Right ventricle myocardium superior (tissue), 1 donor: ENCODE data around the gene CEP131. TPM values are rescaled to one million over a fixed set of nuclear protein-coding genes. Genes with fewer than 3 reads are reported as not detected.

Source experiments
- ATAC-seq: fragments of 200-7000 bp; cut with Tn5 transposase; one replicate; pipeline ENCODE4 v1.9.1; 2020; ENCODE audit warnings: mild to moderate bottlenecking; ENCODE audit not compliant: poor library complexity
- DNase-seq: peaks from one replicate; pipeline ENCODE4 v3.0.0-alpha.2; 2020
- intact Hi-C: fragments of 100-400 bp; cut with DNase I; formaldehyde crosslinking; loops from one replicate; pipeline ENCODE4 v1.11.2; 2022
- total RNA-seq: library from RNA; stranded (reverse); fragmentation: NEBNext Ultra II Directional; extraction: Animal tissue kit (Norgen Biotek cat#: 25700); gene quantifications from one replicate; pipeline ENCODE4 v1.2.1, GENCODE V29; 2021
- donor health status: DM: no; HTN: yes; CAD: no; lungs with severe emphysema.

The CEP131 gene
- total RNA-seq, 1 donor from 2014 or later = 11.1 TPM

DNA sequence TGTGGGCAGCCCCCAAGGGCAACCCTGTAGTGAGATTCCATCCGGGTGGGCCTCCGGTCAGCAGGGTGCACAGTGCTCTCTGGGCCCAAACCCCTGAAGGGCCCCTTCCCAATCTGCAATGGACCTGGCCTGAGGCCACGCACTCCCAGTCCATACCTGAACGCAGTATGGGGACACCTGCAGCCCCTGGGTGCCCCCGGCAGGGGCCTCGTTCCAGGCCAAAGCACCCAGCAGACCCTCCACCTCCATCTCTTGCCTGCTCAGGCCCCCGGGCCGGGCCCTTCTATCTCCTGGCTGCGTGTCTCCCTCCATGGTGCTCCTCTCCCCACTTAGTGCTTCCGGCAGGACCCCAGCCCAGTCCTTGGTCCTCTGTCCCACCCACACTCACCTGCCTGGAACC is 39.4 kb downstream of the CEP131 start:
- intact Hi-C loops = no loop called here
- DNase-seq (no peak), ATAC-seq (no peak)

DNA sequence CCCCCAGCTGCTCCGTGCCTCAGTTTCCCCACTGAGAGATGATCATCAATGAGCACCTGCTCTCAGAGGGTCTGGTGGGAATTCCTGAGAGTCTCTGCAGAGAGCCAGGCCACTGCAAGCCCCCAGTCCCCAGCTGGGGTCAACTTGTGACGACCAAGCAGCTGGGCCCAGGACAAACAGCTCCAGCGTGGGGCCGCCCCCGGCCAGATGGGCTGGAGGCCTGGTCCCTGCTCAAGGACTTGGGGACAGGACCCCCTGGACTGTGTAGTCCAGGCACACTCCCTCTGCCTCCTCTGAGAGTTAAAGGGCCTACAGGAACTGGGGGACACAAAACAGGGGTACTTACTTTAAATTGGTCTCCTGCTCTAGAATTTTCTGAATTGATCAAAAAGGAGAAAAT is 40.2 kb downstream of the CEP131 start:
- ATAC-seq (no peak), DNase-seq (no peak)
- intact Hi-C loops = no loop called here

DNA sequence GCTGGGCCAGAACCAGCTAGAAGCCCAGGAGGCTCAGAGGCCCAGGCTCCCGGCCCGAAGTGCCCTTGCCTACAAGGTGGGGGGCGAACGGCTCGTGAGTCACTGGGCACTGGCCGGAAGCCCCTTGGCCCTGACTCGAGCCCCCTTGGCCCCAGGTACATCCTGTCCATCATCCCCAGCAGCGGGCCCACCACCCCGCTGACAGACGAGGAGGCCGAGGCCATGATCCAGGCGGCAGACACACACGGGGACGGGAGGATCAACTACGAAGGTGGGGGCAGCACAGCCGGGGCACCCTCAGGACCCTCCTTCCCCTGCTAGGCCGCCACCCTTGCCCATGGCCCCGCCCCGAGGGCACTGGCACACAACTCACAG is 41.0 kb downstream of the CEP131 start:
- intact Hi-C loops = no loop called here
- ATAC-seq (no peak), DNase-seq (no peak)

DNA sequence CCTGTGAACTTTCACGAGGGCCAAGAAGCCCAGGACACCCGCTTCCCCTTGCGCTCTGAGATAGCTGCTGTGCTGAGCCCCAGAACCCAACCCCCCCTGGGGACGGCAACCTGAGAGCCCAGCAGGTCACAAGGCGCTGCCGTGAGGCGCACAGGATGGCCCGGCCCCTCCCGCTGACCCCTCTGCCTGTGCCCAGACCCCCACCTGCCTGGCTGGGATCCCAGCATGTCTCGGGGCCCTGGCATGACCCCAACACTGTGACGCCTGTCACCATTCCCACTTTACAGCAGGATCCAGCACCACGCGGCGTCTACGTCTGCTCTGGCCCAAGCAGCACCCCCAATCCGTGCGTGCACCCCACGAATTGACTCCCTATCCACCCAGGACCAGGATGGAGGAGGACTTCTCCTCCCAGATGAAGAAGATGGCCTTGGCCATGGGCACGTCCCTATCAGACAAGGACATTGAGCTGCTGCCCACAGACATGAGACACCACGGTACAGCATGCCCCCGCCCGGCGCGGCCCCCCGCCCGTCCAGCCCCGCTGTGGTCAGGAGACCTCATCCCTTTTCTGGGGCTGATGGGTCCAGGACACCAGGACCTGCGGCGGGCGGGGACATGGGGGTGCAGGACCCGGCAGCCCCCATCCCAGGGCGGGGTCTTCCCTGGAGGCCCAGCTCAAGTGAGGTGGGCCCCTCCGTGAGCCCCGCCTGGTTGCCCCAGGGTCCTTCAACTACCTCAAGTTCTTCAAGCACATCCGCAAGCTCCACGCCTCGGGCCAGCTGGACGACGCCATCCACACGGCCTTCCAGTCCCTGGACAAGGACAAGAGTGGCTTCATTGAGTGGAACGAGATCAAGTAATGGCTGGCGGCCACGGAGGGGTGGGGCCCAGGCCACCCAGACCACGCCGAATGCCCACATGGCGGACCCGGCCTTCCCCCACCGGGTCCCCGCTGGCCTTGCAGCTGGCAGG is 41.6 kb downstream of the CEP131 start:
- ATAC-seq (no peak), DNase-seq (no peak)
- intact Hi-C loops = no loop called here

DNA sequence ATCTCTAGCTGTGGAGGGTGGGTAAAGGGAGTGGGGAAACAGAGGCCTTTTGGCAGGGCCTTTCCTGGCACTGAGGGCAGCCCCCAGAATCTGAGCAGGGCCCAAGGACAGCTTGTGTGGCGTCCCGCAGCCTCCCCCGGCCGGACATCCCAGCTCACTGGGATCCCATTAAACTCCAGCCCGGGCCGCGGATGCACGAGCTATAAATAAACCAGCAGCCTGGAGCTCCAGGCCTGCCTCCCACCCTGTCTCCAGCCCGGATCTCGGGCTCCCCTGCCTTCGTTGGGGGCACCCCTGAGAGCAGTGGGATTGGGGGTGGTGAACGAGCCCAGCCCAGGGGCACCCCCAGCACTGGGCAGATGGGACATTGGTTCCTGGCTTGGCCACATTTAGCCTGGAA is 42.9 kb downstream of the CEP131 start:
- DNase-seq = no peak
- intact Hi-C loops = no loop called here
- no peak for ATAC-seq

DNA sequence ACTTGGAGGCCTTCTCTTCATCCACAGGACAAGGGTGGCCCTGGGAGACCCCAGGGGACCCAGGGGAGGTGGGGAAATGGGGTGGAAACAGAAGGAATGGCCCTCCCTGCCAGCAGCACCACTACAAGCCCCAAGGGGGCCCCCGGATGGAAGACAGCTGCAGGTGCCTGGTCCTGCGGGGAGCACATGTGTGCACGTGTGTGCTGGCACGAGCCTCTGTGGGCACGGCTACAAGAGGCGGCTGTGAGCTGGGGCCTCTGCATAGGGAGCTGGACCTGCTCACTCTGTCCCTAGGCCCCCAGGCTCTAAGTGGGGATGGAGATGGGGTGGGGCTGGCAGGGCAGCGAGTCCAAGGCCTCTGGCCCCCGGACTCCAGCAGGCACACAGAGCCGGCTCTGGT is 43.5 kb downstream of the CEP131 start:
- ATAC-seq (no peak), DNase-seq (no peak)
- intact Hi-C loops = no loop called here

DNA sequence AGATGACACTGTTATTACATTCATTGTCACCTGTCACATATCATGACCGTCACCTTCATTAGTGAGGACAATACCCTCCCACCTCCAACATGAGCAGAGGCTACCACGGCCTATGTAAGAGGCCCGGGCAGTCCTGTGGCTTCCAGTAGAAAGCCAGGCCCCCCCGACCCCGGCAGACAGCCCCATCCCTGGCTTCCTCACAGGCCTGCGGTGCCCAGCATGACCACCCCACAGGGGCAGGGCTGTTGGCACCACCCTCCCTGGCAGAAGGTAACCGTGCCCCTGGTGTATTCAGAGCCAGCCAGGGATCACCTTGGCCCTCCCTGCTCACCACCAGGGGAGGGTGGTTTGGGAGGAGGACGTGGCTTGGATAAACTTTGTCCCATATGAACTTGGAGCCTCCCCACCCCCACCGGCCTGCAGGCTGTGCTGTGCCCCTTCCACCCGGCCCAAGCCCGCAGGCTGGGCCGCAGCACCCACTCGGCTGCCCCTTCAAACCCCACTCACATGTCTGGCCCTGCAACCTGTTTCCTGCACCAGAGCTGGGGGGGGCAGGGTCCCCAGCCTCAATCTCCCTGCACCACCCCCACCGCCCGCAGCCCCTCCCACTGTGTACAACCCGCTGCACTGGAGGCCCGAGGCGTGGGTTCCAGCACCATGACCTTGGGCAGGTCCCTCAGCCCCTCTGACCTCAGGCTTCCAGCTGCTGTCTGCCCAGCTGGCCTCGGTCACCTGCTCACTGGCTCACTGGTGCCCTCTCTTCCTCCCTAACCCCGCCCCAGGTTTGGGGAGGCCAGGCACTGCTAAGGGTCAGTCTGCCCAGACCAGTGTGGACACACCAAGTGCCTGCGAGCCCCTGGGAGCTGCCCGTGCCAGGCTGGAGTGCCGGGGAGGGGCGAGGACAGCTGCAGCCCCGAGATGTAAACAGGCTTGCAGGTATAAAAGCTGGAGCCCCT is 44.4 kb downstream of the CEP131 start:
- DNase-seq (no peak), ATAC-seq (no peak)
- intact Hi-C loops = no loop called here

DNA sequence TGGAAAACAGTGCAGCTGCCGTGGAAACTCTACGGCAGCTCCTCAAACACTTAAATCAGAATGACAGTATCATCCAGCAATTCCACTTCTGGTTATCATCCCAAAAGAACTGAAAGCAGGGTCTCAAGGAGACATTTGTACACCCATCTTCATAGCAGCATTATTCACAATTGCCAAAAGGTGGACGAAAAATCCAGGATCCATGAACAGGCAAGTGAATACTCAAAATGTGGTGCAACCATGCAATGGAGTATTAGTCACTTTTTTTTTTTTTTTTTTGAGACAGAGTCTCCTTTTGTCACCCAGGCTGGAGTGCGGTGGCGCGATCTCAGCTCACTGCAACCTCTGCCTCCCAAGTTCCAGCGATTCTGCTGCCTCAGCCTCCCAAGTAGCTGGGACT is 46.1 kb downstream of the CEP131 start:
- intact Hi-C loops = no loop called here
- no peak for ATAC-seq
- no peak for DNase-seq

DNA sequence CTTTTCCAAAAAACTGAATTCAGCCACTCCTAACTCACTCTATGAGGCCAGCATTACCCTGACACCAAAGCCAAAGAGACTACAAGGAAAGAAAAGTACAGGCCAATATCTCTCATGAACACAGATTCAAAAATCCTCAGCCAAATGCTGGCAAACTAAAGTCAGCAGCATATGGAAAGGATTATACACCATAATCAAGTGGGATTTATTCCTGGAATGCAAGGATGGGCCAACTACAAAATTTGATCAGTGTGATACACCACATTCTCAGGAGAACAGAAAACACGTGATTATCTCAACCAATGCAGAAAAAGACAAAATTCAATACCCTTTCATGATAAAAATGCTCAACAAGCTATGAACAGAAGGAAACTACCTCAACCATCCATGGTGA is 49.0 kb downstream of the CEP131 start:
- intact Hi-C loops = no loop called here
- ATAC-seq (no peak), DNase-seq (no peak)

DNA sequence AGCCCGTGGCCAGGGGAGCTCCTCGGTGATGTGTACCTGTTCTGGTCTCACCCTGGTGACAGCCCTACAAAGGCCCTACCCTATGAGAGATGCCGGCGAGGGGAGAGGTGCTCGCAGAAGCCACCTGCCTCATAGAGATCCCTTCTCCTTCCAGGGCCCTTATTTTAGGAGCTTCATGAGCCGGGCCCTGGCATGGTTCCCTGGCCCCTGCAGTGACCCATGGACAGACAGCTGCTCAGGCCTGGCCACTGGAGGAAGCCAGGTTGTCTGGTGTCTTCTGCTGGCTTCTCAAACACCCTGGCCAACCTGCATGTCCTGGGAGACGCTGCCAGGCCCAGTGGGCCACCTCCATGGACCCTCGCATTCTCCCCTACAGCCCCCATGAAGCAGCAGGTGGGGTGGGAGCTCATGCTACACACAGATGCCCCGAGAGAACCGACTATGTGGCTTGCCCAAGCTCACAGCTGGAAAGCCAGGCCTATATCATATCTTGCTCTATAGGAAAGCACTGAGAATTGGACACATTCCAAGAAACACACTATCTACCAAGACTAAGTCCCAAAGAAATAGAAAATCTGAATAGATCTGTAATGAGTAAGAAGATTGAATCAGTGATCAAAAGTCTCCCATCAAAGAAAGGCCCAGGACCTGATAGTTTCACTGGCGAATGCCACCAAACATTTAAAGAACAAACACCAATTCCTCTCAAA is 49.6 kb downstream of the CEP131 start:
- ATAC-seq (no peak), DNase-seq (no peak)
- intact Hi-C loops = no loop called here

DNA sequence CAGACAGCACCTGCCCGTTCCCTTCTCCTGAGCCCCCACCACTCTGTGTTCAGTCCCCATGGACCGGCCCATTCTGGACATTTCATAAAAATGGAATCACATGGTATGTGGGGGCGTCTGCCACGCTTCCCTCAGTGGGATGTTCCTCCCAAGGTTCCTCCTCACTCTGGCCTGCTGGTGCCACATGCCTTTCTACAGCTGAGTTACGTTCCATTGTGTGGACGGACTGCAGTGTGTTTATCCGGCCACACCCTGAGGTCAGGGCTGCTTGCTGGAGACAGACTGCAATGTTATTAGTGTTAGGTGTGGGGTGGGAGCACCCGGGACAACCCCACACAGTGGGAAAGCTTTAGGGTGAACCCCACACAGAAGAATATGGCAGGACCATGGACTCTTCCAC is 50.8 kb downstream of the CEP131 start:
- DNase-seq = no peak
- ATAC-seq = no peak
- intact Hi-C loops = no loop called here

DNA sequence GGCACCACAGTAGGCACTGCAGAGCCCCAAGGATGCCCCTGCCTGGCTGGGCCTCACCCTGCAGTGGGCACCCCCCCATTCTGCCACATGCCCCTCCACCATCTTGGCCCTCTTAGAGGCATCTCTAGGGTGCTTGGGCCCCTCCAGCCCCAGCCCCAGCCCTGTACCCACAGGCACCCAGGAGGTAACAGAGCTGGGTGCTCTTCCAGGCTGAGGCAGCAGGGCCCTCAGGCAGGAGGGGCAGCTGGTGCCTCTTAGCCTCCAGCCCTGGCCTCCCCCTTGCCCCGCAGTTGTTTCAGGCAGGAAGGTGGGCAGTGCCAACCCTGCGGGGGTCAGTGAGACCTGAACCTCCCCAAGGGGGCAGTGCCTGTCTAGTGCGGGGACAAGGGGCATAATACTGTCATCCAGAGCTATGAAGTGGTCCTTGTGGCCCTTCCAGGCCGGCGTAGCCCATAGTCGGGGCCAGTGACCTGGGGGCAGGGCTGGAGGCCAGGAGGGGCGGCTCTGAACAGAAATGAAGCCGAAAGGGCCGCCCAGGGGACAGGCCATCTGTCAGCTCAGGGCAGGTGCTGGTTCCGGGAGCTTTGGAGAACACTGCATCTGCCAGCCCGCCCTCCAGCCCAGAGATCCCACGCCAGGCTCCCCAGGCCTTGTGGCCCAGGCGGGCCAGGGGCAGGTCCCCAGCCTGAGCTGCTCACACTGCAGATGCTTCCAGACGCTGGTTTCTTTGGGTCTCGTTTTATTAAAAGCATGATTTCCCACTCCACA is 51.9 kb downstream of the CEP131 start:
- DNase-seq (no peak), ATAC-seq (no peak)

DNA sequence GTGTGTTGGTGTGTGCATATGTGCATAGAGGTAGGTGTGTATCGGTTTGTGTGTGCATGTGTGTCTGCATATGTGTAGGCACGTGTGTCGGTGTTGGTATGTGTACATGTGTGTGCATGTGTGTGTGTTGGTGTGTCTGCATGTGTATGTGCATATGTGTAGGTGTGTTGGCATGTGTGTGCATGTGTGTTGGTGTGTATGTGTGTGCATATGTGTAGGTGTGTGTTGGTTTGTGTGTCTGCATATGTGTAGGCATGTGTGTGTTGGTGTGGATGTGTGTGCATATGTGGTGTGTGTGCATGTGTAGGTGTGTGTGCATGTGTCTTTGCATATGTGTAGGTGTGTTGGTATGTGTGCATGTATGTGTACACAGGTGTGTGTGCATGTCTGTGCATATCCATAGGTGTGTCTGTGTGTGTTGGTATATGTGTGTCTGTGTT is 52.9 kb downstream of the CEP131 start:
- intact Hi-C loops = no loop called here
- no peak for DNase-seq
- ATAC-seq = no peak

More for the DNA sequence above, 51.9 kb downstream of the CEP131 start:
- intact Hi-C loops = no loop called here

DNA sequence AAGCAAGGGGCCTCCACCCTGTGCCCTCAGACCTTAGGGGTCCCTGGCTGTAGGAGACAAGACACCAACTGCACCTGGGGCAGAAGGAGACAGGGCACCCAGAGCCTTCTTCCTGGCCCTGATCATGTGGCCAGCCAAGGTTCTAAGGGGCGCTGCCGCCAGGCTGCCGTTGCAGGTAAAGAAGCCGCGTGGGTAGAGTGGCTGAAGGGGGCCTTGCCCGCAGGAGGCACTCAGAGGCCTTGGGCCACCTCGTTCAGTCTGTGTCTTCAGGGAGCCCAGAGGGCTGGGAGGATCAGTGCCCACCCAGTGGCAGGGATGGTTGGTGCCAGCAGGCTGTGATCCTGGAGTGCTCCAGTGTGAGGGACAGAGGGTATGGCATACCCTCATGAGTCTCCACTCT is 55.1 kb downstream of the CEP131 start:
- intact Hi-C loops = no loop called here
- ATAC-seq (no peak), DNase-seq (no peak)

DNA sequence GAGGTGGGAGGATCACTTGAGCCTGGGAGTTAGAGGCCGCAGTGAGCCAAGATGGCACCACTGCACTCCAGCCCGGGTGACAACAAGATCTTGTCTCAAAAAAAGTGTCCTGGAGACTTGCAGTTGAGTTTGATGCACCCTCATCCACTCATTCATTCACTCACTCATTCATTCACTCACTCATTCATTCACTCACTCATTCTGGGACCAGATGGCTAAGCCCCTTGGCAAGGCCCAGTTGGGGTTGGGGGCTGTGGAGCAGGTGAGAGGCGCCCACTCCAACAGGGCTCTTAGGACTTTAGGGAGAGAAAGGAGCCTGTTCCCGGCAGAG is 55.6 kb downstream of the CEP131 start:
- intact Hi-C loops = no loop called here
- ATAC-seq = no peak
- no peak for DNase-seq

DNA sequence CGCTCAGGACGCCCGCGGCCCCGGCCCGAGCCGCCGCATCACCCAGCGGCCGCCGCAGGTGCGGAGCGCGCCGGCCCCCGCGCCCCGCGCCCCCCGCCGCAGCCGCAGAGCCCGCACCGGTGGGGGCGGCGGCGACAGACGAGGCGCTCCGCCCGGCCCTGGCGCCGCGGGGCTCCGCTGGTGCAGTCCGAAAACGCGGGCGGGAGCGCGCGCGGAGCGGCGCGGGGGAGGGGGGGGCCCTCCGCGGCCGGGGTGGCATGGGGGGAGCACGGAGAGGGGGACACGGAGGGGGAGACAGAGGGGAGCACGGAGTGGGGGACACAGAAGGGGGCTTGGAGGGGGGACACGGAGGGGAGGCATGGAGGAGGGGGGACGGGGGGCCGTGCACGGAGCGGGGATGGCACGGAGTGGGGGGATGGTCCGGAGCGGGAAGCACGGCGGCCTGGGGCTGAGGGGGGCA is 56.7 kb downstream of the CEP131 start, which contains the start of gene AATK:
Gene AATK (minus strand): TSS at position 189 of the 460 bp plus-strand sequence. CDS start 229 bp downstream, outside the sequence.
- ATAC-seq (no peak), DNase-seq (no peak)
- intact Hi-C loops = no loop called here

DNA sequence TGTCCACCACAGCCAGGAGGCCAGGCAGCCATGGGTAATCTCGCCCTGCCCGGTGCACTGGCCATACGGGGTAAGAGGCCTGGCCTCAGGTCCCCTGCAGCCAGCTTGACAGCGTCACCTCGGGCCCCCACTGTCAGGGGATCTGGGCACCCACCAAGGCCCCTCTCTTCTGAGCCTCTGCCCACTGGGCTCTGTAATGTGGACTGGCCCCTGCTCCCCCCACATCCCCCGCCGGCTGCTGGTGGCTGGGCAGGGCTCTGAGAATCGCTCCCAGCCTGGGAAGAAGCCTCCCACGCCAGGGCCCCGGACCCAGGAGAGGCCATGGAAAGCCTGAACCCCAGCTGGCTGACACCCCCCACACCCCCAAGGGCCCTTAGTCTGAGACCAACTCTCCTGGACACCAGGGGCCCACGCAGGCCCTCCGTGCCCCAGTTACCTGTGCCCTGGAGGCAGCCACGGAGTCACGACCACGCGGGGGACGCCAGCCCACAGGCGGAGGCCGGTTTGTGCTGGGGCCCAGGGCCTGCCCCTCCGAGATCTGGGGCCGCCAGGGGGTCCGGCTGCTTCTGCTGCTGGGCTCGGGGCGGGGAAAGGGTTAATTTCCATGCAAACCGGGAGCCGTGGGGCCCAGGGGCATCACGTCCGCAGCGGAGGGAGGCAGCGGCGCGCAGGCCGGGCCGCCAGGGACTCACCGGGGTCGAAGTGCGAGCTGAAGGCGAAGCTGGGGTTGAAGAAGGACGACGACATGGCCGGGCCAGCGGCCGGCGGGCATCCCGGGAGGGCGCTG is 57.3 kb downstream of the CEP131 start, which contains the start of gene PVALEF:
Gene PVALEF (plus strand): TSS at position 262 of the 787 bp plus-strand sequence. CDS start 15,720 bp downstream, outside the sequence.
- DNase-seq (no peak), ATAC-seq (peak; percentile 16)
- intact Hi-C loops = no loop called here
